ENCODE measurements around the gene PHEX.
A peak's percentile ranks its signal among the peaks of the same experiment; 100 is the strongest.

Gene PHEX

DNA sequence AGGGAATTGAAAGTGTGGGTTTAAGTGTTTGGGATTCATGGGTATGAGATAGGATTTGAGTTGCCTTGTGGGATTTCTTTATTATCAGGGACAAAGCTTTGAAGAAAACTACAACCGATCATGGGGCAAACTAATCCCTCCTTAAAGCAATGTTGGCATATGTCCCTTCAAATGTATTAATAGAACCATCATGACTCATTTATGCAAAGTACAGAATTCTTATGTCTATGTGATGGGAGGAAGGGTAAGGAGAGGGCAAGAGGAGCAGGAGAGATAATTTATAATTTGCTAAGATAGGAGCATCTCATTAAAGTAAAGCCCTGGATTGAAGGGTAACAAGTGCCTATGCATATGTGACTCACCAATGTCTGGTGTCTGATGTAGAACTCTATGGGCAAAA is 94.2 kb downstream of the PHEX start:
- Histone ChIP-seq H3K23ac (ENCODE audit: low read length in 2 of 2) (no peak overlapping the region), H2AK5ac (ENCODE audit: low read length, severe bottlenecking) (no peak overlapping the region), H2BK15ac (ENCODE audit: low read depth, poor library complexity, severe bottlenecking) (no peak overlapping the region), H3K4ac (ENCODE audit: low read depth in 1 of 2, low read length in 2 of 2) (no peak overlapping the region), H4K91ac (ENCODE audit: low read length) (no peak overlapping the region), H2AFZ (ENCODE audit: low read depth, low read length) (no peak overlapping the region), H3K79me1 (replicated peaks; ENCODE audit: low read length, poor library complexity, severe bottlenecking) (no peaks in the 10 kb centered on the region), H3K27ac (ENCODE audit: low read length, poor library complexity, severe bottlenecking) (no peak overlapping the region), H3K18ac (ENCODE audit: low read depth in 1 of 2, low read length in 2 of 2) (no peak overlapping the region), H4K8ac (ENCODE audit: low read length) (no peak overlapping the region), H2BK12ac (ENCODE audit: low read length in 2 of 2) (no peak overlapping the region), H2BK120ac (ENCODE audit: low read depth, low read length) (no peak overlapping the region), H3K4me2 (ENCODE audit: low read length, poor library complexity, severe bottlenecking) (no peak overlapping the region), H3K36me3 (ENCODE audit: control insufficient read depth in 1 of 2, insufficient read depth in 2 of 2, low read depth in 1 of 2, low read length in 2 of 2) (no peaks in the 10 kb centered on the region), H3K27me3 (ENCODE audit: control insufficient read depth in 1 of 2, insufficient read depth in 1 of 2, low read length in 2 of 2) (peaks cover 0 to 5% of the 10 kb centered on the region in 2 experiments), H3K4me1 (ENCODE audit: control insufficient read depth, insufficient read depth, low read depth, low read length) (no peaks in the 10 kb centered on the region), H3K14ac (ENCODE audit: low read length in 2 of 2) (no peak overlapping the region), H2BK5ac (ENCODE audit: low read depth, low read length, poor library complexity, severe bottlenecking) (no peak overlapping the region), H3K9ac (ENCODE audit: low read length) (no peak overlapping the region), H3K9me3 (ENCODE audit: control insufficient read depth, low read length) (no peaks in the 10 kb centered on the region), H3K4me3 (ENCODE audit: insufficient read depth in 1 of 2, low read depth in 1 of 2, low read length in 2 of 2) (no peak overlapping the region)
- no peak for DNase-seq
- WGBS: no CpG with 5 or more reads among the region's 1 CpG

DNA sequence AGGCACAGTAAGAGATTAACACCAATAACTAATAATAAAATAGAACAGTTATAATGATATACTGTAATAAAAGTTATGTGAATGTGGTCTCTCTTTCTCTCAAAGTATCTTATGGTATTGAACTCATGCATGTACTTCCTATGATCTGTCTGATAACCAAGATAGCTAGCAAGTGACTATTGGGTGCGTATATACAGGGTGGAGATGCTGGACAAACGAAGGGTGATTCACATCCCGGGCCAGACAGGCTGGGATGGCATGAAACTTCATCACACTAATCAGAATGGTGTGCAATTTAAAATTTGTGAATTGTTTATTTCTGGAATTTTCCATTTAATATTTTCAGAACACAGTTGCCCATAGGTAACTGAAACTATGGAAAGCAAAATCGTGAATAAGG is 96.8 kb downstream of the PHEX start:
- 100% methylated on average over 2 of the region's 4 CpGs for WGBS
- Histone ChIP-seq H2AK5ac (ENCODE audit: low read length, severe bottlenecking) (no peak overlapping the region), H4K8ac (ENCODE audit: low read length) (no peak overlapping the region), H3K9ac (ENCODE audit: low read length) (no peak overlapping the region), H3K4me3 (ENCODE audit: insufficient read depth in 1 of 2, low read depth in 1 of 2, low read length in 2 of 2) (no peak overlapping the region), H3K79me1 (replicated peaks; ENCODE audit: low read length, poor library complexity, severe bottlenecking) (no peaks in the 10 kb centered on the region), H3K27me3 (ENCODE audit: control insufficient read depth in 1 of 2, insufficient read depth in 1 of 2, low read length in 2 of 2) (peaks cover 0 to 16% of the 10 kb centered on the region in 2 experiments), H3K27ac (ENCODE audit: low read length, poor library complexity, severe bottlenecking) (no peak overlapping the region), H3K4me2 (ENCODE audit: low read length, poor library complexity, severe bottlenecking) (no peak overlapping the region), H2AFZ (ENCODE audit: low read depth, low read length) (no peak overlapping the region), H3K36me3 (ENCODE audit: control insufficient read depth in 1 of 2, insufficient read depth in 2 of 2, low read depth in 1 of 2, low read length in 2 of 2) (no peaks in the 10 kb centered on the region), H2BK12ac (ENCODE audit: low read length in 2 of 2) (no peak overlapping the region), H3K9me3 (ENCODE audit: control insufficient read depth, low read length) (no peaks in the 10 kb centered on the region), H2BK120ac (ENCODE audit: low read depth, low read length) (no peak overlapping the region), H2BK15ac (ENCODE audit: low read depth, poor library complexity, severe bottlenecking) (no peak overlapping the region), H3K4me1 (ENCODE audit: control insufficient read depth, insufficient read depth, low read depth, low read length) (no peaks in the 10 kb centered on the region), H2BK5ac (ENCODE audit: low read depth, low read length, poor library complexity, severe bottlenecking) (no peak overlapping the region), H3K4ac (ENCODE audit: low read depth in 1 of 2, low read length in 2 of 2) (no peak overlapping the region), H4K91ac (ENCODE audit: low read length) (no peak overlapping the region), H3K23ac (ENCODE audit: low read length in 2 of 2) (no peak overlapping the region), H3K14ac (ENCODE audit: low read length in 2 of 2) (no peak overlapping the region), H3K18ac (ENCODE audit: low read depth in 1 of 2, low read length in 2 of 2) (no peak overlapping the region)
- DNase-seq: no peak

DNA sequence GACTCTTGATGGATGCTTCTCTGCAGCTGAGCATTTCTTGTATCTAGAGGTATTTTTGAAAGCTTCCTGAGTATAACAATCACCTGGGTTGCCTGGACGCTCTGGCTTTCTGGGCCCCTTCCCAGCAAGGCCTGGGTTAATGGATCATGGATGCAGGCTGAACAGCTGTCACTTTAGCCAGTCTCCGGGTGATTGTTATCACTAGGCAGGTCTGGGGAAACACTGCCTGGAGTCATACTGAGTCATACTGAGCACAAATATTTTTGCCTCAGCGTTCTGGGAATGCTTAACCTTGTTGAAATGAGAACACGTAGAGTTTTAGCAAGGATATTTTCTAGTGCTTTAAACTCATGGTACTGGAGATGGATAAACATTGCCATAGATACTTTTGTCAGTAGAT is 102.6 kb downstream of the PHEX start:
- no peak overlapping the region for H4K8ac ChIP-seq (ENCODE audit: low read length)
- peak overlapping the region; percentile 72 for H3K9ac ChIP-seq (ENCODE audit: low read length)
- H2AK5ac ChIP-seq (ENCODE audit: low read length, severe bottlenecking): no peak overlapping the region
- H2BK12ac ChIP-seq (ENCODE audit: low read length in 2 of 2): no peak overlapping the region
- no peak overlapping the region for H3K23ac ChIP-seq (ENCODE audit: low read length in 2 of 2)
- H2BK5ac ChIP-seq (ENCODE audit: low read depth, low read length, poor library complexity, severe bottlenecking): no peak overlapping the region
- no peak overlapping the region for H2BK120ac ChIP-seq (ENCODE audit: low read depth, low read length)
- no peak overlapping the region for H3K4ac ChIP-seq (ENCODE audit: low read depth in 1 of 2, low read length in 2 of 2)
- H3K4me2 ChIP-seq (ENCODE audit: low read length, poor library complexity, severe bottlenecking): no peak overlapping the region
- DNase-seq: peak; percentile 72
- H3K27ac ChIP-seq (ENCODE audit: low read length, poor library complexity, severe bottlenecking): peak overlapping the region; percentile 92
- H2BK15ac ChIP-seq (ENCODE audit: low read depth, poor library complexity, severe bottlenecking): peak overlapping the region; percentile 48
- H3K4me3 ChIP-seq (ENCODE audit: insufficient read depth in 1 of 2, low read depth in 1 of 2, low read length in 2 of 2): peak overlapping the region in 1 of 2 experiments; percentile 8
- H2AFZ ChIP-seq (ENCODE audit: low read depth, low read length): no peak overlapping the region
- peaks cover 4% of the 10 kb centered on the region for H3K4me1 ChIP-seq (ENCODE audit: control insufficient read depth, insufficient read depth, low read depth, low read length)
- no peak overlapping the region for H4K91ac ChIP-seq (ENCODE audit: low read length)
- H3K36me3 ChIP-seq (ENCODE audit: control insufficient read depth in 1 of 2, insufficient read depth in 2 of 2, low read depth in 1 of 2, low read length in 2 of 2): peaks cover 0 to 3% of the 10 kb centered on the region in 2 experiments
- H3K9me3 ChIP-seq (ENCODE audit: control insufficient read depth, low read length): no peaks in the 10 kb centered on the region
- peak overlapping the region in 1 of 2 experiments; percentile 12 for H3K18ac ChIP-seq (ENCODE audit: low read depth in 1 of 2, low read length in 2 of 2)
- no peak overlapping the region for H3K14ac ChIP-seq (ENCODE audit: low read length in 2 of 2)
- WGBS: 7% methylated on average over 4 of the region's 4 CpGs
- no peaks in the 10 kb centered on the region for H3K79me1 ChIP-seq (replicated peaks; ENCODE audit: low read length, poor library complexity, severe bottlenecking)
- peaks cover 0 to 12% of the 10 kb centered on the region in 2 experiments for H3K27me3 ChIP-seq (ENCODE audit: control insufficient read depth in 1 of 2, insufficient read depth in 1 of 2, low read length in 2 of 2)

DNA sequence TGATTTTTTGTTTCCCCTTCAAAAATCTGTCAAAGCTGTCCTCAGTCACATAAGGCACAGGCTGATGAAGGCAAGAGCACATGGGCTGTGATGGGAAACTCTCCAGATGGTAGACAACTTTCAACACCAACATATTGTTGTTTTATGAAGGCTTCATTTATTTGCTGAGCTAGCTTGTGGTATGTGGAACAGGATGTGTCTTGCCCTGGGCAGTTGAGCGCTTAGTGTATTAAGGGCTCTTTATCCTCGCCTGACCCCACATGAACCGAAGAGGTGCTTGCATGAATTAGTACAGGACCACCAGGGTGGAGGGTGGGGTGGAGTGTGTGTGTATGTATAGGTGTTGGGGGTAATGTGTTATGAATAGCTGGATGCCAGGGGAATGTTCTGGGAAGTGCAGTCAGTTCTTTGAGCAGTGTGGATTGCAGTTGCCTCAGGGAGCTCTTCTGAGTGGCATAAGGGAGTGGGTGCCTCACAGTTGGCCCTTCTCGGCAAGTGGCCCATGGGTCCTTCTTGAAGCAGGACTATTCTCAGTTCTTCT is 103.1 kb downstream of the PHEX start:
- Histone ChIP-seq H2BK120ac (ENCODE audit: low read depth, low read length) (no peak overlapping the region), H2AFZ (ENCODE audit: low read depth, low read length) (no peak overlapping the region), H3K27ac (ENCODE audit: low read length, poor library complexity, severe bottlenecking) (peak overlapping the region; percentile 92), H4K91ac (ENCODE audit: low read length) (peak overlapping the region; percentile 46), H3K4me2 (ENCODE audit: low read length, poor library complexity, severe bottlenecking) (no peak overlapping the region), H2BK5ac (ENCODE audit: low read depth, low read length, poor library complexity, severe bottlenecking) (no peak overlapping the region), H2AK5ac (ENCODE audit: low read length, severe bottlenecking) (no peak overlapping the region), H3K79me1 (replicated peaks; ENCODE audit: low read length, poor library complexity, severe bottlenecking) (no peaks in the 10 kb centered on the region), H4K8ac (ENCODE audit: low read length) (peak overlapping the region; percentile 41), H3K9me3 (ENCODE audit: control insufficient read depth, low read length) (no peaks in the 10 kb centered on the region), H3K4me1 (ENCODE audit: control insufficient read depth, insufficient read depth, low read depth, low read length) (peaks cover 4% of the 10 kb centered on the region), H3K18ac (ENCODE audit: low read depth in 1 of 2, low read length in 2 of 2) (peak overlapping the region in 1 of 2 experiments; percentile 34), H3K23ac (ENCODE audit: low read length in 2 of 2) (no peak overlapping the region), H3K4me3 (ENCODE audit: insufficient read depth in 1 of 2, low read depth in 1 of 2, low read length in 2 of 2) (peak overlapping the region in 1 of 2 experiments; percentile 8), H2BK15ac (ENCODE audit: low read depth, poor library complexity, severe bottlenecking) (no peak overlapping the region), H3K4ac (ENCODE audit: low read depth in 1 of 2, low read length in 2 of 2) (peak overlapping the region in 1 of 2 experiments; percentile 37), H3K14ac (ENCODE audit: low read length in 2 of 2) (peak overlapping the region in 1 of 2 experiments; percentile 48), H3K27me3 (ENCODE audit: control insufficient read depth in 1 of 2, insufficient read depth in 1 of 2, low read length in 2 of 2) (peaks cover 0 to 12% of the 10 kb centered on the region in 2 experiments), H3K9ac (ENCODE audit: low read length) (peak overlapping the region; percentile 72), H2BK12ac (ENCODE audit: low read length in 2 of 2) (peak overlapping the region; percentile 50 to 71), H3K36me3 (ENCODE audit: control insufficient read depth in 1 of 2, insufficient read depth in 2 of 2, low read depth in 1 of 2, low read length in 2 of 2) (peaks cover 0 to 3% of the 10 kb centered on the region in 2 experiments)
- DNase-seq: peak; percentile 56
- 32% methylated on average over 4 of the region's 4 CpGs for WGBS
